Right lobe of liver (tissue), 4 donors: ENCODE measurements around the gene DUSP12.

Experiments
- POLR2A ChIP-seq: fragments of 450-650 bp; IDR thresholded peaks from one replicate; pipeline ENCODE4 v1.6.1; 2017; ENCODE audit warnings: antibody characterized with exemption, mild to moderate bottlenecking
- TF ChIP-seq, protein P1 (sequence below), 4 donors: fragments of 200-600 bp in 3 of 4; fragments of 450-650 bp in 1 of 4; IDR thresholded peaks; one replicate each; pipeline versions ENCODE4 v1.5.1 to v1.8.0; 2016 to 2022; ENCODE audit warnings: antibody characterized with exemption in 4 of 4, mild to moderate bottlenecking in 2 of 4
- donor health status: DM: no; HTN: no; CAD: no.
- donor health status: DM: no; HTN: no; CAD: no.
- donor health status: DM: no; HTN: yes; CAD: no.

DNA sequence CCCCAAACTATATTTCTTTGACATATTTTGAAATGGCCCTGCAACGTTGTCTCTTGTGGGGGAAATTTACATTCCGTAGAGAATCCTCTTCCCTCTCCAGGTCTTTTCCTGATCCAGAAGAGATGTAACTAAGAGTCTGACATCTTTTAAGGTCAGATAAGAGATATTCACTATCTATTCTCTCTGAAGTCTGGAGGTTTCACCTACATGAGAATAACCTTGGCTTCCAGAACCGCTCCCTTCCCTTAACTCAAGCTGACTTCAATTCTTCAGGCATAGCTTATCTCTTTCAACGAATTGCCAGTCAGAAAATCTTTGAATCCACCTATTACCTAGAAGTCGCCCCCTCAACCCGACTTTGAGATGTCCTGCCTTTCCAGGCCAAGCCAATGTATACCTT, 18.3 kb upstream of the DUSP12 start:
- TF ChIP-seq, protein P1, sequence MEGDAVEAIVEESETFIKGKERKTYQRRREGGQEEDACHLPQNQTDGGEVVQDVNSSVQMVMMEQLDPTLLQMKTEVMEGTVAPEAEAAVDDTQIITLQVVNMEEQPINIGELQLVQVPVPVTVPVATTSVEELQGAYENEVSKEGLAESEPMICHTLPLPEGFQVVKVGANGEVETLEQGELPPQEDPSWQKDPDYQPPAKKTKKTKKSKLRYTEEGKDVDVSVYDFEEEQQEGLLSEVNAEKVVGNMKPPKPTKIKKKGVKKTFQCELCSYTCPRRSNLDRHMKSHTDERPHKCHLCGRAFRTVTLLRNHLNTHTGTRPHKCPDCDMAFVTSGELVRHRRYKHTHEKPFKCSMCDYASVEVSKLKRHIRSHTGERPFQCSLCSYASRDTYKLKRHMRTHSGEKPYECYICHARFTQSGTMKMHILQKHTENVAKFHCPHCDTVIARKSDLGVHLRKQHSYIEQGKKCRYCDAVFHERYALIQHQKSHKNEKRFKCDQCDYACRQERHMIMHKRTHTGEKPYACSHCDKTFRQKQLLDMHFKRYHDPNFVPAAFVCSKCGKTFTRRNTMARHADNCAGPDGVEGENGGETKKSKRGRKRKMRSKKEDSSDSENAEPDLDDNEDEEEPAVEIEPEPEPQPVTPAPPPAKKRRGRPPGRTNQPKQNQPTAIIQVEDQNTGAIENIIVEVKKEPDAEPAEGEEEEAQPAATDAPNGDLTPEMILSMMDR (IDR thresholded peaks at IDR 0.05), result no peak
- no peak for TF ChIP-seq POLR2A
